ENCODE results near the gene CHL1. TPM values are rescaled to one million over a fixed set of nuclear protein-coding genes. Genes with fewer than 3 reads are reported as not detected.

Gene CHL1
- total and polyA plus RNA-seq, 2 of the 8 experiments (the other 6 are each of a cell fraction or from before 2014, with no cell fraction given): 0.05 to 0.99 TPM

GRCh38 chr3:307182-307581 lies 110.6 kb downstream of the CHL1 start (continued):
- TF ChIP-seq CHD7 (IDR thresholded peaks at IDR 0.05; ENCODE audit: insufficient replicate concordance, low read length): no peak
- no peak for TF ChIP-seq SP2 (IDR thresholded peaks at IDR 0.05; ENCODE audit: low read length)
- no peak for TF ChIP-seq RAD21 (IDR thresholded peaks at IDR 0.05 in 1 of 2, conservative IDR thresholded peaks at IDR 0.05 in 1 of 2; ENCODE audit: low read depth in 2 of 2, low read length in 2 of 2)
- no peak for TF ChIP-seq RFX5 (IDR thresholded peaks at IDR 0.05; ENCODE audit: borderline replicate concordance, low read depth, low read length)
- no peak for TF ChIP-seq YY1 (IDR thresholded peaks at IDR 0.05; ENCODE audit: low read depth, low read length)
- TF ChIP-seq ASH2L (IDR thresholded peaks at IDR 0.05; ENCODE audit: low read length): no peak
- TF ChIP-seq GABPA (IDR thresholded peaks at IDR 0.05; ENCODE audit: borderline replicate concordance, insufficient read depth, low read length): no peak
- TF ChIP-seq CTCF (IDR thresholded peaks at IDR 0.05; ENCODE audit: control extremely low read depth in 1 of 3, insufficient read depth in 1 of 3, low read depth in 1 of 3, low read length in 3 of 3): no peak
- no peak for TF ChIP-seq KDM1A (IDR thresholded peaks at IDR 0.05; ENCODE audit: borderline replicate concordance, low read length)
